ENCODE data around the gene ARID3B.

DNA sequence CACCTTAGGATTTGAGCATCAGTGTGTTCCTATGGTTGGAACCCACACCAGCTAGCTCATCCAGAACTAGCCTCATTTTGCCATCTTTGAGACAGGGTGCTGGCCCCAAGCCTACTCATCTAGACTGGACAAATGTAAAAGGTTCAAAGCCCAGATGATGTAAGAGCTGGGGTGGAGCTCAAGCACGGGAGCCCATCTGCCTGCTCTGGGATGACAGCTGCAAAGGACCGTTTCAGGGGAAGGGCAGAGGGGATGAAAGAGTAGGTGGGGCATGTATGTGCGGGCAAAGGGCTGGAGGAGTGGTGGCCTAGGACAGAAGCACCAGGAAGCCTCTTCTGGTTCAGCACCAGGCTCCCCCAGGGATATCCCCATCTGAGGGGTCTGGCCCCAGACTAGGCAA is 90.4 kb downstream of the ARID3B start:
- no peak for TF ChIP-seq SIN3A (IDR thresholded peaks at IDR 0.05; ENCODE audit: low read depth)
- TF ChIP-seq, protein P1, sequence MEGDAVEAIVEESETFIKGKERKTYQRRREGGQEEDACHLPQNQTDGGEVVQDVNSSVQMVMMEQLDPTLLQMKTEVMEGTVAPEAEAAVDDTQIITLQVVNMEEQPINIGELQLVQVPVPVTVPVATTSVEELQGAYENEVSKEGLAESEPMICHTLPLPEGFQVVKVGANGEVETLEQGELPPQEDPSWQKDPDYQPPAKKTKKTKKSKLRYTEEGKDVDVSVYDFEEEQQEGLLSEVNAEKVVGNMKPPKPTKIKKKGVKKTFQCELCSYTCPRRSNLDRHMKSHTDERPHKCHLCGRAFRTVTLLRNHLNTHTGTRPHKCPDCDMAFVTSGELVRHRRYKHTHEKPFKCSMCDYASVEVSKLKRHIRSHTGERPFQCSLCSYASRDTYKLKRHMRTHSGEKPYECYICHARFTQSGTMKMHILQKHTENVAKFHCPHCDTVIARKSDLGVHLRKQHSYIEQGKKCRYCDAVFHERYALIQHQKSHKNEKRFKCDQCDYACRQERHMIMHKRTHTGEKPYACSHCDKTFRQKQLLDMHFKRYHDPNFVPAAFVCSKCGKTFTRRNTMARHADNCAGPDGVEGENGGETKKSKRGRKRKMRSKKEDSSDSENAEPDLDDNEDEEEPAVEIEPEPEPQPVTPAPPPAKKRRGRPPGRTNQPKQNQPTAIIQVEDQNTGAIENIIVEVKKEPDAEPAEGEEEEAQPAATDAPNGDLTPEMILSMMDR (IDR thresholded peaks at IDR 0.05 in 2 of 3, conservative IDR thresholded peaks at IDR 0.05 in 1 of 3; ENCODE audit: borderline replicate concordance in 1 of 3, insufficient read depth in 1 of 3, low read depth in 2 of 3, low read length in 2 of 3), result no peak
